H54 (cell line): ENCODE data around the gene UNC13D.
"Not testable (repeated sequence)": the region's sequence is repeated elsewhere in the genome, so short reads cannot be mapped to it uniquely, and the experiment has no call there.

Experiments used
- DNase-seq: peaks from one replicate; pipeline ENCODE4 v3.0.0; 2011; ENCODE audit warnings: low spot score, mixed read lengths; ENCODE audit not compliant: insufficient read length
- FAIRE-seq: peaks from 3 replicates; lab custom pipeline; 2011; peaks lifted over from hg19 to GRCh38; lab: Jason Lieb, UNC
- POLR2A ChIP-seq: IDR thresholded peaks from 2 replicates; pipeline ENCODE4 v1.6.1; 2011; ENCODE audit warnings: low read depth, mild to moderate bottlenecking, low read length

The UNC13D gene

DNA sequence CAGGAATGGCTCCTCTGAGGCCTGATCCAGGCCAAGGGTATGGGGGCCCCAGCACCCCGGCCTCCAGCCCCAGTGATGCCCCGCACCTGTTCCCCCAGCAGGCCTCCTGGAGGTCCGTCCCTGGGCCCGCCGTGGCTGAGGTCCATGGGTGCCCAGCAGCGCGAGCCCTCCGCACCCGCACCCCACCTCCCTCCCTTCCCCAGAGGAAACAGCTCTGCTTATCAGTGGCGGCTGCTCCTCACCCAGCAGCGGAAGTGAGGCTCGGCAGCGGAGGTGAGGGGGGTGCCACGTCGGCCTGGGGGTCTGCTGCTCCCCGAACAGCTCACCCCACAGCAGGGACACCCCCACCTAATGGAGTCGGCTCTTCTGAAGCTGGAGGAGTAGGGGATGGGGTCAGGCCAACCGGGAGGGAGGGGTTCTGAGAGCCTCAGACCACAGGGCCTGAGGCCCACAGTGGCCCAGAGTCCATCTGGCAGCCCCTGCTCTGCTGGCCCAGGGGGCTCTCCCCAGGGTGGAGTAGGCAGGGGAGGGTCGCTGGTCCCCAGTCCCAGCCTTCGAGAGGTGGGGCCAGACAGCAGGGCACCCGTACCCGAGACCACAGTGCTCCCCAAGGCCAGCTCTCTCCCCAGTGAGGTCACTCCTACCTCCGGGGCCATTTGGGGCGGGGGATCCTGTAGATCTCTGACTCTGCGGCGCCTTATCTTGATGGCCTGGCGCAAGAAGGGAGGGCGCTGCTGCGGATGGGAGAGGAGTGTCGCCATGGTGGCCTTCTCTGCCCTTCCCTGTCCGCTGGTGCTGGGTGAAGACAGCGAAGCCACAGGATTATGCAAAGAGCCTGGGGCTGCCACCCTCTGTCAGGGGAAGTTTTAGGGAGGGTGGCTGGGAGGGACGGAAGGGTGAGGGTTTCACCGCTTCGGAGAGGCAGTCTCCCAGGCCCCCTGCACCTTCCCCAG is at the start of gene UNC13D:
UNC13D (minus strand) TSS at position 828 of the 953 bp plus-strand sequence; CDS start at position 761, 67 bp downstream.
- no peak for TF ChIP-seq POLR2A
- DNase-seq, result no peak
- no peak for FAIRE-seq

DNA sequence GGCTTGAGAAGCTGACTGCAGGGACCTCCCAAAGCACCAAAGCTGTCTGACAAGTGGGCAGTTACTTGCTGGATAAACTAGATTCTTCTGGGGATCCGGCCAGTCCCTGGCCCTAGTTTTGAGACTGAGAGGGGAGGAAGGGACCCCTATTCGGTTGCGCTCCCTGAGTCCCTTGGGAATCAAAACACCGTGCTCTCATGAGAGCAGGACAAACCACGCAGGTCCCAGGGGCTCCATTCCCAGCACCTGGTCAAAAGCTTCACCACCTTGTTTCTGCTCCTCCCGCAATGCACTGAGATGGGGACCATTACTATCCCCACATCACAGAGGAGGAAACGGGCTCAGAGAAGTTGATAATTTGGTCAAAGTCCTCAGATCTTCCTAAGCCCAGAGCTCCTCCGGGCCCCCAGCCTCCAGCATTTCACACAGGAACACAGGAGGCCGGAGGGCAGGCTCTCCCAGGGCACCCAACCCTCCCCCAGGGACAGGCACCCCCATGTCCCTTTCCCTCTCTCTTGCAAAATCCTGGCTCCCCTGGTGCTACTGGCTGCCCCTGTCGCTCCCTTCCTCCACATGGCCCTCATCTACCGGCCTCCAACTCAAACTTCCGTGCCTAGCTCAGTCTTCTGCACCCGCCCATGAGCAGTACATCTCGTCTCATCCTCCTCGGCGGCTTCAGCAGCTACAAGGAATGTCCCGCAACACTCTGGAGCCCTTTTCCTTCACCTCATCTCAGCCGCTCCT is 49.3 kb upstream of the UNC13D start:
- TF ChIP-seq POLR2A, result no peak
- no peak for FAIRE-seq

GRCh38 chr17:75892556-75893224 is 48.5 kb upstream of the UNC13D start:
- DNase-seq, result no peak
- TF ChIP-seq POLR2A, result no peak
- FAIRE-seq, result no peak

More for the DNA sequence above, 49.3 kb upstream of the UNC13D start:
- DNase-seq, result no peak

DNA sequence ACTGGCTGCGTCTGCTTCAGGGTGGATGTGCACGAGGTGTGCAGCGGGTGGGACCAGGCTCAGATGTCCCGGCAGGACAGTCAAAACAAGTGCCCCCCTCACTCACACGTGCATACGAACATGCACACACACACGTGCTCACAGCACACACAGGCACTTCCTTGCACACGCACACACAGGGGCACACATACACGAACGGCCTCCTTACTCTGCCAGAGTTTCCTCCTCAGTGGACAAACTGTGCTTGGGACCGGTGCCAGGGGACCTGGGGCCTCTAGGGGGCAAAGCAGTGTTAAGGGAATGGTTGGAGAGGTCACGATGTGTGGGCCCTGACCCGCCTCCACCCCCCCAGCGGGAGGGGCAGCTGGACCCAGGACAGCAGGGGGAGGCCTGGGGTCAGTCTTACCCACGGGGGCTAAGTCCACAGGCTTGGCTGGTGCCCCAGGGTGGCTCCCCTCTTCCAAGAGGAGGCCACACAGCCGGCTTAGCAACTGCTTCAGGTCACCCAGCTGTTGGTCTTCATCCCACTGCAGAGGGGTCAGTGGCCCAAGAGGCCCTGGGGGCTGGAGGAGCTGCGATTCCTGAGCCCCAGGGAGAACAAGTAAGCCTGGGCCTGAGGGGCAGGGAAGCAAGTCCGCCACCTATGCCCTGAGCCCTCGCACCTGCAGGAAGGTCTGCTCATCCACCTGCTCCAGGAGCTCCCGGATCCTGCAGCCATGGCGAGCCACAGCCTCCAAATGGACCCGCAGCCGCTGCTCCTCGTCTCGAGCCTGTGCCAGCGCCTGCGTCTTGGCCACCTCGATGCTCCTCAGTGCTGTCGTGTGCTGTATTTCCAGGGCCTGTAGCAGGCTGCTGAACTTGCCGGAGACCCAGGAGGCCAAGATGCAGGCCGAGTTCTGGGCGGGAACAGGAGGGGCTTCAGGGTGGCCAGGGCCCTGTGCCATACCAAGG is 47.7 kb upstream of the UNC13D start:
- DNase-seq (no peak), FAIRE-seq (no peak)
- TF ChIP-seq POLR2A, result no peak

DNA sequence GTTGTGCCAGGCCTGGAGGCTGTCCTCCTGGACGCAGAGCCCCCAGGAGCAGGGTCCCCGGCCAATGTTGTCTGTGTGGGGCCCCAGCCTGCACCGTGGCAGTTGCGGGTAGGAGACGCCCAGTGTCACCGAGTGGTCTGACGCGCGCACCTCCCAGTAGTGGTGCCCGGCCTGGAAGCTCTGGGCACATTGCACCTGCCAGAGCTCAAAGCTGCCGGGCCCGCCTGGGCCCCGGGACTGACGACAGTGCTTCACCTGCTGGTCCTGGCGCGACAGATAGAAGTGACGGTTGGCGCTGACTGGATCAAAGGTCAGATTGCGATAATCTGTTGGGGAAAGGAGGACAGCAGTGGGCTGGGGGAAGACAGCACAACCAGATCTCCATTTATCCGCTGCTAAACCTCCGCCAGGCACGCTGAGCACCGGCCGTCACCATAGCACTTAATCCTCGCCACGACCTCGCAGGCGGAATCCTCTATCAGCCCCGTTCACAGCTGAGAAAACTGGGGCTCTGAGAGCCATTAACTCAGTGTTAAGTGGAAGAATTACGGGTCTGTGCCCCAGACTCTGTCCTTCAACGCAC is 46.9 kb upstream of the UNC13D start:
- FAIRE-seq (no peak), DNase-seq (no peak)
- no peak for TF ChIP-seq POLR2A

GRCh38 chr17:75889454-75889853 is 45.2 kb upstream of the UNC13D start:
- FAIRE-seq (no peak), DNase-seq (no peak)
- no peak for TF ChIP-seq POLR2A

GRCh38 chr17:75888484-75888883 is 44.3 kb upstream of the UNC13D start:
- DNase-seq (no peak), FAIRE-seq (no peak)
- no peak for TF ChIP-seq POLR2A

DNA sequence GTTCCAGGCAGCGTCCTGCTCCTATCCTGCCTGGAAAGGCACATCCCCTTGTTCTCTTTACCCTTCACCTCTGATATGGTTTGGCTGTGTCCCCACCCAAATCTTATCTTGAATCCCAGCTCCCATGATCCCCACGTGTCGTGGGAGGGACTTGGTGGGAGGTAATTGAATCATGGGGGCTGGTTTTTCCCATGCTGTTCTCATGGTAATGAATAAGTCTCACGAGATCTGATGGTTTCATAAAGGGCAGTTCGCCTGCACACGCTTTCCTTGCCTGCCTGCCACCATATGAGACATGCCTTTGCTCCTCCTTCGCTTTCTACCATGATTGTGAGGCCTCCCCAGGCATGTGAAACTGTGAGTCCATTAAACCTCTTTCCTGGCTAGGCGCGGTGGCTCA is 41.7 kb upstream of the UNC13D start:
- not testable (repeated sequence) for DNase-seq, FAIRE-seq

DNA sequence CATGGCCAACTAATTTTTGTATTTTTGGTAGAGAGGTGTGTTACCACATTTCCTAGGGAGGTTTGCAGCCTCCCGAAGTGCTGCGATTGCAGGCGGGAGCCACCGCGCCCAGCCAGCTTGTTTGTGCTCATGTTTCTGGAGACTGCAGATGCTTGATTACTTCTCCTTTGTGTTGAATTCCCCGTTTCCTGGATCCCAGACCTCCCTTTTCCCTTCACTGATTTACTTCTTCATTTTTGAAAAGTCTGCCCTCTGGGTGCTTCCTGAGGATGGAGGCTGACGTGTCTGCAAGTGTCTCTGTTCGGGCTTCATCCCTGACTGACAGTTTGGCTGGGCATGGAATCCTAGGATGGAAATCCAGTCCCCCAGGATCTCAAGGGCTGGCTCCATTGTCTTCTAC is 41.2 kb upstream of the UNC13D start:
- no peak for TF ChIP-seq POLR2A
- DNase-seq, result no peak
- FAIRE-seq, result no peak

- FAIRE-seq, result no peak
- no peak for DNase-seq
- no peak for TF ChIP-seq POLR2A
Observed at GRCh38 chr17:75881678-75882454, 37.7 kb upstream of the UNC13D start.

DNA sequence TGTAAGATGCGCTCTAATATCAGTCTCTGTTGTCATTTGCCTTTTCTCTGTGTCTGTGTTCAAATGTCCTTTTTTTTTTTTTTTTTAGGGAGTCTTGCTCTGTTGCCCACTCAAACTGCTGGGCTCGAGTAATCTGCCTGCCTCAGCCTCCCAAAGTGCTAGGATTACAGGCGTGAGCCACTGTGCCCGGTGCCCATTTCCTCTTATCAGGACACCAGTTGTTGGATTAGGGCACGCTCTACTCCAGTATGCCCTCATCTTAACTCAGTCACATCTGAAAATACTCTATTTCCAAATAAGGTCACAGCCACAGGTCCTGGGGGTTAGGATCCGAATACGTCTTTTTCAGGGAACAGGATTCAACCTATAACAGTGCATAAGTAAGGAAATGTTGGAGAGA is 36.1 kb upstream of the UNC13D start:
- no peak for FAIRE-seq
- no peak for DNase-seq
- TF ChIP-seq POLR2A, result no peak
